Type B pancreatic cell (in vitro differentiated cells): ENCODE measurements around the gene RALGPS1. TPM values are rescaled to one million over a fixed set of nuclear protein-coding genes. Genes with fewer than 3 reads are reported as not detected.

Source experiments
- DNase-seq: peaks from one replicate; pipeline ENCODE4 v3.0.0; 2021; ENCODE audit warnings: mixed read lengths; ENCODE audit not compliant: unreplicated experiment; ENCODE audit errors: extremely low spot score
- H3K27ac Mint-ChIP-seq: 2 replicates; pipeline ENCODE4 v1.8.0; 2021; ENCODE audit warnings: mild to moderate bottlenecking, mixed read lengths
- H3K27me3 Mint-ChIP-seq: 2 replicates; pipeline ENCODE4 v1.8.0; 2021; ENCODE audit warnings: mixed read lengths
- H3K36me3 Mint-ChIP-seq: 2 replicates; pipeline ENCODE4 v1.8.0; 2021; ENCODE audit warnings: mixed read lengths
- H3K4me1 Mint-ChIP-seq: one replicate; pipeline ENCODE4 v1.8.0; 2021; ENCODE audit warnings: mixed read lengths; ENCODE audit not compliant: unreplicated experiment
- H3K4me3 Mint-ChIP-seq: 2 replicates; pipeline ENCODE4 v1.8.0; 2021; ENCODE audit warnings: mild to moderate bottlenecking, mixed read lengths
- H3K9me3 Mint-ChIP-seq: 2 replicates; pipeline ENCODE4 v1.8.0; 2021; ENCODE audit warnings: mixed read lengths
- CTCF ChIP-seq: fragments of 200-600 bp; sonication (generic); conservative IDR thresholded peaks from 2 replicates; pipeline ENCODE4 v1.5.0; 2021; ENCODE audit warnings: antibody characterized with exemption, mild to moderate bottlenecking
- total RNA-seq: library from RNA; stranded (reverse); gene quantifications from 2 replicates; pipeline ENCODE4 v1.2.1, GENCODE V29; 2021; ENCODE audit warnings: low replicate concordance

Gene RALGPS1
- total RNA-seq, 1 donor from 2014 or later, result 16.7 TPM

DNA sequence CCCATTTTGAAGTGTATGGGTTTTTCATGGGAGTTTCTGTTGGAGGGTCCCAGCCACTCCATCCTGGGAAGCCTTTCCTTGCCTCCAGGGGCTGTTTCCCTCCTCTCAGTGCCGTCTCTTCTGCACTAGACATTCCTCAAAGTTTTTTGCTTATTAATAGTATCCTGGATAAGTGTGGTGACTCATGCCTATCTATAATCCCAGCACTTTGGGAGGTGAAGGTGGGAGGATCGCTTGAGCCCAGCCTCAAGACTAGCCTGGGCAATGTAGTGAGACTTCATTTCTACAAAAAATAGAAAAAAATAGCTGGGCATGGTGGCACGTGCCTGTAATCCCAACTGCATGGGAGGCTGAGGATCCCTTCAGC lies 43.1 kb downstream of the RALGPS1 start:
- H3K27ac Mint-ChIP-seq, result peak overlapping the region; percentile 65
- no peaks in the 10 kb centered on the region for H3K27me3 Mint-ChIP-seq
- H3K4me1 Mint-ChIP-seq, result peaks cover 11% of the 10 kb centered on the region
- no peak for DNase-seq
- no peak overlapping the region for H3K4me3 Mint-ChIP-seq
- no peaks in the 10 kb centered on the region for H3K36me3 Mint-ChIP-seq
- TF ChIP-seq CTCF, result no peak
- H3K9me3 Mint-ChIP-seq, result no peaks in the 10 kb centered on the region

DNA sequence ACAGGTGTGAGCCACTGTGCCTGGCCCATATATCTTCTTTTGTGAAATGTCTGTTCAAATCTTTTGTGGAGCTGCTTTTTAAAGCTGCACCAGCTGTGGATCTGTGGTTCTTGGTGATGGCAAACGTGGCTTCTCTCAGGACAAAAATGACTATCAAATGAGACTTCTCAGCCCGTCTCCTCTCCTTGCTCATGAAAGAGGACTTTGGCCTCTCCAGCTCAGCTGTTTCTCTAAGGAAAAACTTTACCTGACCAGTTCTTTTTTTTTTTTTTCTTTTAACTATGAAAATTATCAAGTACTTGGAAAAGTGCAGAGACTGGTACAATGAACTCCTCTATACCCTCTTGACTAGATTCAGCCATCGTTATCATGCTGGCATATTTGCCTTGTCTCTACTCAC lies 44.8 kb downstream of the RALGPS1 start:
- peak overlapping the region; percentile 15 for H3K27ac Mint-ChIP-seq
- H3K4me1 Mint-ChIP-seq, result peaks cover 6% of the 10 kb centered on the region
- TF ChIP-seq CTCF, result no peak
- no peak for DNase-seq
- H3K27me3 Mint-ChIP-seq, result no peaks in the 10 kb centered on the region
- no peaks in the 10 kb centered on the region for H3K9me3 Mint-ChIP-seq
- H3K4me3 Mint-ChIP-seq, result no peak overlapping the region
- no peaks in the 10 kb centered on the region for H3K36me3 Mint-ChIP-seq

DNA sequence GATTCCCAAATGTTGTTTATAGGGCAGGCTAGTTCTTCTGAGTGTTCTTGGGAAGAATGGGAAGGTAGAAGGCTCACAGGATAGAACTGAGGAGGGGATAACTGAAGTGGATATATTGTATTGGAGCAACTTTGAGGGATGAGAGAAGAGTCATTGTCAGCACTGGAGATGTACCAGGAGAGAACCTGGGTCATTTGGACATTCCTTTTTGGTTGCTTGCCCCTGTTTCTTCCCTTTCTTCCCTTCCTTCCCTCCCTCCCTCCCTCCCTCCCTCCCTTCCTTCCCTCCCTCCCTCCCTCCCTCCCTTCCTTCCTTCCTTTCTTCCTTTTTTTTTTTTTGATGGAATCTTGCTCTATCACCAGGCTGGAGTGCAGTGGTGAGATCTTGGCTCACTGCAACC lies 45.3 kb downstream of the RALGPS1 start:
- no peaks in the 10 kb centered on the region for H3K36me3 Mint-ChIP-seq
- no peaks in the 10 kb centered on the region for H3K27me3 Mint-ChIP-seq
- no peak for TF ChIP-seq CTCF
- DNase-seq, result no peak
- H3K4me3 Mint-ChIP-seq, result no peak overlapping the region
- no peaks in the 10 kb centered on the region for H3K9me3 Mint-ChIP-seq
- peaks cover 6% of the 10 kb centered on the region for H3K4me1 Mint-ChIP-seq
- H3K27ac Mint-ChIP-seq, result peak overlapping the region; percentile 15

- Mint-ChIP-seq H3K4me3 (no peak overlapping the region), H3K27ac (no peak overlapping the region), H3K27me3 (no peaks in the 10 kb centered on the region), H3K36me3 (no peaks in the 10 kb centered on the region), H3K9me3 (no peaks in the 10 kb centered on the region), H3K4me1 (no peaks in the 10 kb centered on the region)
- DNase-seq, result no peak
- no peak for TF ChIP-seq CTCF
Measured at GRCh38 chr9:126962336-126962735, 47.8 kb downstream of the RALGPS1 start.

DNA sequence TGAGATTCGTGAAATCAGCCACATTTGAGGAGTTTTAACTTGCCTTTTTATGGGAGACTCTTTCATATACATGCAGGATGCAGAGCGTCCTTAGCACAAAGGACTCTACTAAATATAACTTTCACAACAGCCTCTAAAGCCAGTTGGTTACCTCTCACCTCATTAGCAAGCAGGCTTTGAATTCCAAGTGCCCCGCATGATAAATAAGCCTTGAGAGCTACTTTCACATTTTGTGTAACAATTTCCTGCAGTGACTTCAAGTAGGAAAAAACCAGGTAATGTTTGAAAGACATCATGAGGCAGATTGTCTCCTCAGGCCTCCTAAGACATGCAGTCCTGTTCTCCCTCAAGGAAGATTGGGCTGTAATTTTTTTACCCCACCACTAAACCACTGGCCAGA lies 50.5 kb downstream of the RALGPS1 start:
- H3K4me3 Mint-ChIP-seq, result no peak overlapping the region
- H3K27me3 Mint-ChIP-seq, result no peaks in the 10 kb centered on the region
- no peaks in the 10 kb centered on the region for H3K4me1 Mint-ChIP-seq
- H3K27ac Mint-ChIP-seq, result peak overlapping the region; percentile 35
- no peaks in the 10 kb centered on the region for H3K9me3 Mint-ChIP-seq
- H3K36me3 Mint-ChIP-seq, result no peaks in the 10 kb centered on the region
- no peak for DNase-seq
- no peak for TF ChIP-seq CTCF
